Hematopoietic multipotent progenitor cell treated with erythropoietin and hydrocortisone succinate and interleukin-3 and kit ligand, for 4 days (in vitro differentiated cells): ENCODE measurements around the gene GRID2IP.
"Not testable (repeated sequence)": the region's sequence is repeated elsewhere in the genome, so short reads cannot be mapped to it uniquely, and the experiment has no call there.

Source experiments
- DNase-seq: peaks from one replicate; pipeline ENCODE4 v3.0.0-alpha.2; 2015

The GRID2IP gene

DNA sequence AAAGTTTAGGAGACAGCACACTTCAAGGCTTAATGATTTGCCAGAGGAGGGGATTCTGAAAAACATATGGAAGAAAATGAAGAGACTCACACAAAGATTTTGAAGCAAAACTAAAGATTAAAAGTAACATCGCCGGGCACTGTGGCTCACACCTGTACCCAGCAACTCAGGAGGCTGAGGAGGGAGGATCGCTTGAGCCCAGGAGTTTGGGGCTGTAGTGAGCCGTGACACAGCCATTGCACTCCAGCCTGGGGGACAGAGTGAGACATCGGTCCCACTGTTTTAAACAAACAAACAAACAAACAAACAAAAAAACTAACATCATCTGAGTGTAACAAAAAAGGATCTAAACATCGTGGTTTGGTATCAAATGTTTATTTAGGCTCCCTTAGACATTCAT, 69.8 kb downstream of the GRID2IP start:
- DNase-seq = no peak

GRCh38 chr7:6480323-6480660, 71.0 kb downstream of the GRID2IP start:
- no peak for DNase-seq

GRCh38 chr7:6479067-6479466, 72.2 kb downstream of the GRID2IP start:
- no peak for DNase-seq

- no peak for DNase-seq
Observed at GRCh38 chr7:6478186-6478585, 73.1 kb downstream of the GRID2IP start.

DNA sequence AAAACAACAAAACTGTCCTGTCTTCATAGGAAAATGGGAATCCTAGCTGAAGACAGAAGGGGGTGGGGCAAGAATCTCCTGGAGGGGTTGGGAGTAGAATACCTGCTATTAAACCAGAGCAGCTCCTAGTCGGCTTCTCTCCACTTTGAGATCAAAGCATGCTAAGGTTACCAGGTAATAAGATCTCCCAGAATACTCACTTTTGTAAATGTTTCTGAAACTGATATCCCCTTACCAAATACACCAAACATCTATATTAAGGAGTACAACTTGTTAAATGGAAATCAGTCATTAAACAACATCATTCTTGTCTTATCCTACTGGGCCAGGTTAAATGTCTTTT, 74.0 kb downstream of the GRID2IP start:
- DNase-seq = no peak

- peak; percentile 18 for DNase-seq
Observed at GRCh38 chr7:6476596-6477317, 74.5 kb downstream of the GRID2IP start.

GRCh38 chr7:6475433-6476186, 75.7 kb downstream of the GRID2IP start:
- no peak for DNase-seq

DNA sequence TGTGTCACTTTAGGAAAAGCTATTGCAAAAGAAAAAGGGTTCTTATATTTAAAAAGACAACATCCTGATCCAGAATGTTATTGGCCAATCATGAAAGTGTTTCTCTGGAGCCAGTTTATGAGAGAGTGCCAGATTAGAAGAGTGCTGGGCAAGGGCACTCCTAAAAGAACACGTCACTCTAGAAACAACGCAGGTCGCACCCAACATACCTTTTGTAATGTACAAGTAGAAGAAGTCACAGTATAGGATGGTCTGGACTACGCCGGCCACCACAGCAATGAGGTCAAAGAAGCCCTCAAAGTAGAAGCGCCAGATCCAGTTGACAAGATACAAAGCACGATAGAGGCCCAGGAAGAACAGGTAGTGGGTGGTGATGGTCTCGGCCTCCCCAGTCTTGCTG, 85.4 kb downstream of the GRID2IP start:
- no peak for DNase-seq

- not testable (repeated sequence) for DNase-seq
Observed at GRCh38 chr7:6463609-6464008, 87.7 kb downstream of the GRID2IP start.

- DNase-seq = no peak
Observed at GRCh38 chr7:6461946-6462550, 89.2 kb downstream of the GRID2IP start.

- DNase-seq = no peak
Observed at GRCh38 chr7:6460990-6461584, 90.2 kb downstream of the GRID2IP start.

DNA sequence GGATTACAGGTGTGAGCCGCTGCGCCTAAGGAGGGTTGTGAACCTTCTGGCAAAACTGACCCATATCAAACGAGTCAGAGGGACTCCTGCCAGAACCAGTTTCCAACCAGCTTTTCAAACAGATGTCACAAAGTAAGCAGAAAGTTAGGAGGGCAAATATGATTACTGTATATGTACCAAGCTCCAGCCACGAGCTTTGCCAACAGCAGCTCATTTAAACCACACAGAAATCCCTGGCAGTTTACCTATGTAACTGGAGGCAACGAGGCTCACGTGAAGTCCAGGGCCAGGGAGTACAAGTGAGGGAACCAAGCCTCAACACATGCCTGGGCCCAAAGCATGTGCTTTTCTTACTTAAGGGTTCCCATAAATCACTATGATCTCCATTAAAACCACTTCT, 91.0 kb downstream of the GRID2IP start:
- no peak for DNase-seq

DNA sequence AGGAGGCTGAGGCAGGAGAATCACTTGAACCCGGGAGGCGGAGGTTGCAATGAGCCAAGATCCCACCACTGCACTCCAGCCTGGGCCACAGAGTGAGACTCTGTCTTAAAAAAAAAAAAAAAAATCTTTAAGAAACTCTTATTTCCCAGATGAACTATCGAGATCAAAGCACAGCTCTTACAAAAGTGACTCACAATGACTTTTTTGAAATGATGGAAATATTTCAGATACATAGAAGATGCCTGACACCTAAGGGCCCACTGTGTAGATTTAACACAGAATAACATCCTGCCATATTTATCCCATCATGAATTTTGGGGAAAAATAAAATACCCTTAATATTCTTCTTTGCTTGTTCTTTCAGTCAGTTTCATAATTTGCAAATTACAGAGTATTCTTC, 92.6 kb downstream of the GRID2IP start:
- DNase-seq = not testable (repeated sequence)

- DNase-seq = no peak
Observed at GRCh38 chr7:6453734-6454133, 97.5 kb downstream of the GRID2IP start.

GRCh38 chr7:6451224-6451705, 100.0 kb downstream of the GRID2IP start:
- DNase-seq = peak; percentile 90

DNA sequence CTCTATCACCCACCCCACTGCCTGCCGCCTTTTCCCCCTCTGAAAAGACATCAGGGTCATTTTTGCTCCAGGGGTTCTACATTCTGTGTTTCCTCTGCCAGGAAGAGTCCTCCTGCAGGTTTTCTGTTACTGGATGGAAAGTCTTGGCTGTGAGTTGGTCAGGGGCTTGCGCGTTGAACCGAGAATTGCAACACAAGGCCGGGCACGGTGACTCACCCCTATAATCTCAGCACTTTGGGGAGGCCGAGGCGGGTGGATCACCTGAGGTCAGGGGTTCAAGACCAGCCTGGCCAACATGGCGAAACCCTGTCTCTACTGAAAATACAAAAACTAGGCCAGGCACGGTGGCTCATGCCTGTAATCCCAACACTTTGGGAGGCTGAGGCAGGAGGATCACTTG, 100.7 kb downstream of the GRID2IP start:
- DNase-seq = not testable (repeated sequence)

- DNase-seq = not testable (repeated sequence)
Observed at GRCh38 chr7:6449884-6450283, 101.4 kb downstream of the GRID2IP start.

- peak; percentile 57 for DNase-seq
Observed at GRCh38 chr7:6448943-6449543, 102.2 kb downstream of the GRID2IP start.

DNA sequence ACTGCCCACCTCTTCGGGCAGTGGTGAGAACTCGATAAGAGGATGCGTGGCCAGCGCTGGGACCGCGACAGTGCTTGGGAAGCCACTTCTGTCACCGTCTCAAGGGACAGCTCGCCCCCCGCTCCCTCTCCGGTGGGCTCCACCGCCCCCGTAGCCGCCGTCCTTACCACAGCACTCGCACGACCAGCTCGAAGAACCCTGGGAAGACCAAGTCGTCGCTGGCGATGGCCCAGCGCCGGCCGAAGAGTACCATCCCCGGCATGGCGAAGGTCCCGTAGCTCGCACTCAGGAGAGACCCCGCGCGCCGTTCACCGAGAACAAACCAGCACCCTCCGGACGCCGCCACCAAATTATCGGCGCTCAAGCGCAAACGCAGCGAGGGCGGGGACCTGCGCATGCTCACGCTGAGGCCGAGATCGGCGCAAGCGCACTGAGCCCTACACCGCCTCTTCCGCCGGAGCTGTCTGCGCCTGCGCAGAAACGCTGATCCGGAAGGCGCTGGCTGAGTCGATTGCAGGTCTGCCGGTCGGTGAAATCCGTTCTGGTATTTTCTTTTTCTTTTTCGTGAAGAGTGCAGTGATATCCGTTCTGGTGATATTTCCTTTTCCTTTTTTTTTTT, 103.6 kb downstream of the GRID2IP start, which contains the start of gene DAGLB:
Gene DAGLB (minus strand): TSS at position 374 of the 619 bp plus-strand sequence. CDS start 112 bp downstream, at position 262.
- peak; percentile 97 for DNase-seq
